ENCODE measurements around the gene SNED1. TPM values are rescaled to one million over a fixed set of nuclear protein-coding genes. Genes with fewer than 3 reads are reported as not detected.

SNED1 gene
- polyA plus RNA-seq, 1 donor (not counting 4 experiments of a cell fraction or from before 2014, with no cell fraction given), result 0.12 TPM

DNA sequence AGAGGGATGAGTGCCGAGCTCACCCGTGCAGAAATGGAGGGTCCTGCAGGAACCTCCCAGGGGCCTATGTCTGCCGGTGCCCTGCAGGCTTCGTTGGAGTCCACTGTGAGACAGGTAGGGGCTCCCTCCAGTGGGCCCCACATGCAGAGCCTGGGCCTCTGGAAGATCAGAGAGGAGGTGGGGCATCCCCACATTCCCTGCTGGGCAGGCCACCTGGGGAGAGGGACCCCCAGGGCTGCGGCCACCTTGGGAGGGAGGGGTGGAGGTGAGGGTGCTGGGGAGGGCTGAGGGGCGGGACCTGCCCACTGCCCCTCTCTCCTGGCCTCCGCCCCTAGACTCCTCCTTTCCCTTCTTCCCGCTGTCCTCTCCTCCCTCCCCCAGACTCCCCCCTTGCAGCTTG lies 65.2 kb downstream of the SNED1 start:
- H3K36me3 ChIP-seq (ENCODE audit: control insufficient read depth in 2 of 2, extremely low read depth in 1 of 2, insufficient read depth in 2 of 2, low read length in 2 of 2), result no peaks in the 10 kb centered on the region
- H3K27ac ChIP-seq (ENCODE audit: control insufficient read depth, insufficient read depth, low read length), result no peak overlapping the region
- dilution Hi-C loops (cut with MboI; ENCODE audit: extremely low pct_ligation_motif_present, low sequenced_read_pairs), result no loop called here
- H3K27me3 ChIP-seq (ENCODE audit: control insufficient read depth, extremely low read depth, insufficient read depth, low read length), result no peaks in the 10 kb centered on the region
- H3K79me2 ChIP-seq (ENCODE audit: control insufficient read depth, insufficient read depth, low read length), result no peaks in the 10 kb centered on the region
- H3K4me1 ChIP-seq (ENCODE audit: control insufficient read depth, extremely low read depth, insufficient read depth, low read length), result peaks cover 25% of the 10 kb centered on the region
- no peaks in the 10 kb centered on the region for H4K20me1 ChIP-seq (ENCODE audit: control insufficient read depth, extremely low read depth, insufficient read depth, low read length)
- H3K4me2 ChIP-seq (ENCODE audit: control insufficient read depth, extremely low read depth, insufficient read depth, low read depth, low read length), result peak overlapping the region; percentile 22
- no peak for DNase-seq (ENCODE audit: low read depth, low spot score)
- no peaks in the 10 kb centered on the region for H3K9me3 ChIP-seq (ENCODE audit: control insufficient read depth, low read depth, low read length)
- no peak overlapping the region for H3K9ac ChIP-seq (ENCODE audit: control insufficient read depth, extremely low read depth, insufficient read depth, low read length)
- H3K9me1 ChIP-seq (ENCODE audit: control insufficient read depth, extremely low read depth, insufficient read depth, low read length), result no peaks in the 10 kb centered on the region
- TF ChIP-seq, protein P1, sequence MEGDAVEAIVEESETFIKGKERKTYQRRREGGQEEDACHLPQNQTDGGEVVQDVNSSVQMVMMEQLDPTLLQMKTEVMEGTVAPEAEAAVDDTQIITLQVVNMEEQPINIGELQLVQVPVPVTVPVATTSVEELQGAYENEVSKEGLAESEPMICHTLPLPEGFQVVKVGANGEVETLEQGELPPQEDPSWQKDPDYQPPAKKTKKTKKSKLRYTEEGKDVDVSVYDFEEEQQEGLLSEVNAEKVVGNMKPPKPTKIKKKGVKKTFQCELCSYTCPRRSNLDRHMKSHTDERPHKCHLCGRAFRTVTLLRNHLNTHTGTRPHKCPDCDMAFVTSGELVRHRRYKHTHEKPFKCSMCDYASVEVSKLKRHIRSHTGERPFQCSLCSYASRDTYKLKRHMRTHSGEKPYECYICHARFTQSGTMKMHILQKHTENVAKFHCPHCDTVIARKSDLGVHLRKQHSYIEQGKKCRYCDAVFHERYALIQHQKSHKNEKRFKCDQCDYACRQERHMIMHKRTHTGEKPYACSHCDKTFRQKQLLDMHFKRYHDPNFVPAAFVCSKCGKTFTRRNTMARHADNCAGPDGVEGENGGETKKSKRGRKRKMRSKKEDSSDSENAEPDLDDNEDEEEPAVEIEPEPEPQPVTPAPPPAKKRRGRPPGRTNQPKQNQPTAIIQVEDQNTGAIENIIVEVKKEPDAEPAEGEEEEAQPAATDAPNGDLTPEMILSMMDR (optimal IDR thresholded peaks at IDR 0.05 in 1 of 3, IDR thresholded peaks at IDR 0.05 in 1 of 3, conservative IDR thresholded peaks at IDR 0.05 in 1 of 3; ENCODE audit: extremely low read depth in 1 of 3, insufficient read depth in 2 of 3, low read length in 3 of 3), result peak in 2 of 3 experiments; percentile 9 to 28
- TF ChIP-seq EZH2 (IDR thresholded peaks at IDR 0.05; ENCODE audit: low read length), result no peak
- H3K4me3 ChIP-seq (ENCODE audit: control insufficient read depth in 2 of 3, extremely low read depth in 1 of 3, insufficient read depth in 2 of 3, low read depth in 1 of 3, low read length in 3 of 3), result peak overlapping the region in 1 of 3 experiments; percentile 36
- FAIRE-seq, result no peak
- peak overlapping the region; percentile 43 for H2AFZ ChIP-seq (ENCODE audit: control insufficient read depth, low read length)

DNA sequence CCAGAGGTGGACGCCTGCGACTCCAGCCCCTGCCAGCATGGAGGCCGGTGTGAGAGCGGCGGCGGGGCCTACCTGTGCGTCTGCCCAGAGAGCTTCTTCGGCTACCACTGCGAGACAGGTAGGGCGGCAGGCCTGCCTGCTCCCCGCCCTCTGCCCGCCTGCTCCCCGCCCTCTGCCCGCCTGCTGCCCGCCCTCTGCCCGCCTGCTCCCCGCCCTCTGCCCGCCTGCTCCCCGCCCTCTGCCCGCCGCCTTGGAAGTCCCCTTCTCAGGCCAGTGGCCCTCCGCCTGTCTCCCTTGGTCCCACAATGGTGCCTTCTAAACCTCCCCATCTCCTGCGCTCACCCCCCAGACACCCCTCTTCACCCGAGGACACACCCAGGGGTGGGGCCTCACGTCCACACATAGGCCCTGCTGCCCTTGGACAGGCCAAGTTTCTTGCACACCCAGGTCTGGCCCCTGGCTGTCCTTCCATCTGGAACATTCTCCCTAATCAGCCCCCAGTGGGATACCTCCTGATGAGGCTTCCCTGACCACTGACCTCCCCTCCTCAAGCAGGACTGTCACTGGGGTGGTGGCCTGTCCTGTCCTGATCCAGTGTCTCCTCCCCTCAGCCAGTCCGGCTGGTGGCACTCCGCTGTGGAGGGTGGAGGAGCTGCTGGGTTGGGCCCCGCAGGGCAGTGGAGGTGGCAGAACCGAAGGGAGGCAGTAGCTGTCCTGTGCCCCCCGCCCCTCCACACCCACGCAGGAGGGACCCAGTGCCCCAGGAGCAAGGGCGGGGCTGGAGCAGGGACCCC lies 65.8 kb downstream of the SNED1 start:
- Histone ChIP-seq H3K4me1 (ENCODE audit: control insufficient read depth, extremely low read depth, insufficient read depth, low read length) (peaks cover 25% of the 10 kb centered on the region), H3K9me3 (ENCODE audit: control insufficient read depth, low read depth, low read length) (no peaks in the 10 kb centered on the region), H3K36me3 (ENCODE audit: control insufficient read depth in 2 of 2, extremely low read depth in 1 of 2, insufficient read depth in 2 of 2, low read length in 2 of 2) (no peaks in the 10 kb centered on the region), H3K4me3 (ENCODE audit: control insufficient read depth in 2 of 3, extremely low read depth in 1 of 3, insufficient read depth in 2 of 3, low read depth in 1 of 3, low read length in 3 of 3) (peak overlapping the region in 1 of 3 experiments; percentile 36), H3K9me1 (ENCODE audit: control insufficient read depth, extremely low read depth, insufficient read depth, low read length) (no peaks in the 10 kb centered on the region), H2AFZ (ENCODE audit: control insufficient read depth, low read length) (peak overlapping the region; percentile 43), H3K4me2 (ENCODE audit: control insufficient read depth, extremely low read depth, insufficient read depth, low read depth, low read length) (peak overlapping the region; percentile 22), H3K79me2 (ENCODE audit: control insufficient read depth, insufficient read depth, low read length) (no peaks in the 10 kb centered on the region), H4K20me1 (ENCODE audit: control insufficient read depth, extremely low read depth, insufficient read depth, low read length) (no peaks in the 10 kb centered on the region), H3K9ac (ENCODE audit: control insufficient read depth, extremely low read depth, insufficient read depth, low read length) (peak overlapping the region; percentile 15), H3K27ac (ENCODE audit: control insufficient read depth, insufficient read depth, low read length) (no peak overlapping the region), H3K27me3 (ENCODE audit: control insufficient read depth, extremely low read depth, insufficient read depth, low read length) (no peaks in the 10 kb centered on the region)
- FAIRE-seq, result no peak
- no peak for DNase-seq (ENCODE audit: low read depth, low spot score)
- dilution Hi-C loops (cut with MboI; ENCODE audit: extremely low pct_ligation_motif_present, low sequenced_read_pairs), result no loop called here
- TF ChIP-seq, protein P1 (optimal IDR thresholded peaks at IDR 0.05 in 1 of 3, IDR thresholded peaks at IDR 0.05 in 1 of 3, conservative IDR thresholded peaks at IDR 0.05 in 1 of 3; ENCODE audit: extremely low read depth in 1 of 3, insufficient read depth in 2 of 3, low read length in 3 of 3), result no peak
- no peak for TF ChIP-seq EZH2 (IDR thresholded peaks at IDR 0.05; ENCODE audit: low read length)
